Gastrocnemius medialis (tissue), 4 donors: Measurements from ENCODE around the gene HMG20A. TPM values are rescaled to one million over a fixed set of nuclear protein-coding genes. Genes with fewer than 3 reads are reported as not detected.

Source experiments
- ATAC-seq, 2 donors: fragments of 150-250 bp; one replicate each; pipeline ENCODE4 v1.9.1; 2016
- DNase-seq, 2 donors: peaks; one replicate each; pipeline ENCODE4 v3.0.0-alpha.2; 2019
- H3K27ac ChIP-seq, 4 donors: fragments of 200-600 bp; sonication (generic); 1 replicate in 1 of 4; 2 replicates in 3 of 4; pipeline ENCODE4 v1.5.1; 2016 to 2018; ENCODE audit warnings: mild to moderate bottlenecking in 2 of 4, moderate library complexity in 1 of 4
- H3K27me3 ChIP-seq, 3 donors: fragments of 200-600 bp; sonication (generic) in 2 of 3; 1 replicate in 1 of 3; 2 replicates in 2 of 3; pipeline versions ENCODE4 v1.5.1 to v1.6.0; 2016 to 2019; ENCODE audit warnings: mild to moderate bottlenecking in 1 of 3, moderate library complexity in 1 of 3
- H3K36me3 ChIP-seq, 2 donors: fragments of 200-600 bp; sonication (generic) in 1 of 2; one replicate each; pipeline ENCODE4 v1.5.1; 2017 to 2018
- H3K4me1 ChIP-seq, 2 donors: fragments of 200-600 bp; sonication (generic) in 1 of 2; one replicate each; pipeline ENCODE4 v1.5.1; 2016 to 2017; ENCODE audit warnings: mild to moderate bottlenecking in 2 of 2
- H3K4me3 ChIP-seq, 4 donors: fragments of 200-600 bp; sonication (generic) in 3 of 4; 1 replicate in 1 of 4; 2 replicates in 3 of 4; pipeline ENCODE4 v1.5.1; 2016 to 2019; ENCODE audit warnings: mild to moderate bottlenecking in 2 of 4
- H3K9me3 ChIP-seq, 3 donors: fragments of 200-600 bp; sonication (generic) in 2 of 3; 1 replicate in 1 of 3; 2 replicates in 2 of 3; pipeline ENCODE4 v1.5.1; 2016 to 2019
- CTCF ChIP-seq, 5 experiments: fragments of 450-650 bp in 3 of 5; fragments of 200-600 bp in 2 of 5; sonication (generic) in 2 of 5; IDR thresholded peaks in 4 of 5; conservative IDR thresholded peaks in 1 of 5; 1 replicate in 4 of 5; 2 replicates in 1 of 5; pipeline ENCODE4 v1.5.1; 2016 to 2019; ENCODE audit warnings: antibody characterized with exemption in 5 of 5, mild to moderate bottlenecking in 3 of 5, moderate library complexity in 3 of 5
- POLR2A ChIP-seq, 2 donors: fragments of 450-650 bp; IDR thresholded peaks; one replicate each; pipeline ENCODE4 v1.6.1; 2017; ENCODE audit warnings: antibody characterized with exemption in 2 of 2, mild to moderate bottlenecking in 2 of 2, moderate library complexity in 2 of 2
- in situ Hi-C, 4 donors: fragments of 200-750 bp; cut with MboI; loops; one replicate each; pipeline versions ENCODE4 v1.15.0 to v1.8.0; 2017; ENCODE audit warnings: low sequenced_read_pairs in 4 of 4
- intact Hi-C: fragments of 100-400 bp; cut with DNase I; formaldehyde crosslinking; loops from one replicate; pipeline ENCODE4 v1.15.1; 2023; ENCODE audit warnings: low total_unique reads
- total RNA-seq, 4 donors: library from RNA; depleted of rRNA; stranded (reverse); fragments of >200 nt; gene quantifications; one replicate each; pipeline versions ENCODE4 v1.1.0 to v1.2.3, GENCODE V29; 2016

HMG20A gene
- total RNA-seq, 4 donors from 2014 or later, result 17.7 to 39.6 (median 29.9) TPM

GRCh38 chr15:77376770-77377169 is 43.9 kb upstream of the HMG20A start:
- no peak for TF ChIP-seq POLR2A (IDR thresholded peaks at IDR 0.05)
- no peak for TF ChIP-seq CTCF (IDR thresholded peaks at IDR 0.05 in 4 of 5, conservative IDR thresholded peaks at IDR 0.05 in 1 of 5)
- intact Hi-C loops (no loop called here), in situ Hi-C loops (no loop called here)
- Histone ChIP-seq H3K9me3 (no peaks in the 10 kb centered on the region), H3K4me1 (peaks cover 5 to 13% of the 10 kb centered on the region in 2 donors), H3K27ac (no peak overlapping the region), H3K4me3 (no peak overlapping the region), H3K36me3 (no peaks in the 10 kb centered on the region), H3K27me3 (no peaks in the 10 kb centered on the region)
- ATAC-seq, result no peak
- no peak for DNase-seq

GRCh38 chr15:77380033-77380432 is 40.7 kb upstream of the HMG20A start:
- no peak overlapping the region for H3K4me3 ChIP-seq
- H3K36me3 ChIP-seq, result no peaks in the 10 kb centered on the region
- no peaks in the 10 kb centered on the region for H3K27me3 ChIP-seq
- H3K4me1 ChIP-seq, result peaks cover 10 to 20% of the 10 kb centered on the region in 2 donors
- in situ Hi-C loops (no loop called here), intact Hi-C loops (no loop called here)
- no peak for TF ChIP-seq CTCF (IDR thresholded peaks at IDR 0.05 in 4 of 5, conservative IDR thresholded peaks at IDR 0.05 in 1 of 5)
- TF ChIP-seq POLR2A (IDR thresholded peaks at IDR 0.05), result no peak
- DNase-seq (no peak), ATAC-seq (no peak)
- H3K27ac ChIP-seq, result no peak overlapping the region
- no peaks in the 10 kb centered on the region for H3K9me3 ChIP-seq

GRCh38 chr15:77384086-77384485 is 36.6 kb upstream of the HMG20A start:
- ATAC-seq (no peak), DNase-seq (no peak)
- no peaks in the 10 kb centered on the region for H3K9me3 ChIP-seq
- H3K27ac ChIP-seq, result no peak overlapping the region
- in situ Hi-C loops, result no loop called here
- H3K27me3 ChIP-seq, result no peaks in the 10 kb centered on the region
- peaks cover 40 to 53% of the 10 kb centered on the region in 2 donors for H3K4me1 ChIP-seq
- no peaks in the 10 kb centered on the region for H3K36me3 ChIP-seq
- TF ChIP-seq CTCF (IDR thresholded peaks at IDR 0.05 in 4 of 5, conservative IDR thresholded peaks at IDR 0.05 in 1 of 5) (no peak), POLR2A (IDR thresholded peaks at IDR 0.05) (no peak)
- intact Hi-C loops, result no loop called here
- H3K4me3 ChIP-seq, result no peak overlapping the region

GRCh38 chr15:77384589-77385359 is 35.9 kb upstream of the HMG20A start:
- ATAC-seq, result no peak

More at GRCh38 chr15:77384589-77385359, 35.9 kb upstream of the HMG20A start:
- Histone ChIP-seq H3K27me3 (no peaks in the 10 kb centered on the region), H3K4me3 (no peak overlapping the region), H3K9me3 (no peaks in the 10 kb centered on the region), H3K36me3 (no peaks in the 10 kb centered on the region), H3K4me1 (peaks cover 40 to 60% of the 10 kb centered on the region in 2 donors), H3K27ac (no peak overlapping the region)
- DNase-seq, result no peak
- intact Hi-C loops (no loop called here), in situ Hi-C loops (no loop called here)
- no peak for TF ChIP-seq POLR2A (IDR thresholded peaks at IDR 0.05)
- TF ChIP-seq CTCF (IDR thresholded peaks at IDR 0.05 in 4 of 5, conservative IDR thresholded peaks at IDR 0.05 in 1 of 5), result no peak
